Activated T-cell treated with anti-CD3 and anti-CD28 coated beads, Interleukin-2, amount 50 U/mL, for 1 hour (primary cell): Measurements from ENCODE around the gene SRM.
"Not testable (repeated sequence)": the region's sequence is repeated elsewhere in the genome, so short reads cannot be mapped to it uniquely, and the experiment has no call there.

Experiments used
- DNase-seq: peaks from one replicate; pipeline ENCODE4 v3.0.0-alpha.2; 2020

The SRM gene

GRCh38 chr1:11059968-11060830 is at the start of gene SRM:
Gene SRM (minus strand): TSS chr1:11060018. CDS start chr1:11059943, 75 bp downstream.
- peak; percentile 93 for DNase-seq

GRCh38 chr1:11109047-11109760 is 49.4 kb upstream of the SRM start:
- no peak for DNase-seq

GRCh38 chr1:11107599-11107998 is 47.8 kb upstream of the SRM start:
- no peak for DNase-seq

GRCh38 chr1:11105586-11105985 is 45.8 kb upstream of the SRM start:
- no peak for DNase-seq

GRCh38 chr1:11101347-11101746 is 41.5 kb upstream of the SRM start:
- no peak for DNase-seq

- DNase-seq: not testable (repeated sequence)
Observed at GRCh38 chr1:11100806-11101205, 41.0 kb upstream of the SRM start.

- no peak for DNase-seq
Observed at GRCh38 chr1:11100149-11100493, 40.3 kb upstream of the SRM start.

- peak; percentile 96 for DNase-seq
Observed at GRCh38 chr1:11099310-11100148, 39.7 kb upstream of the SRM start, which contains the start of gene EXOSC10. Gene EXOSC10 (minus strand): TSS chr1:11099869. CDS start chr1:11099831, 38 bp downstream.

- DNase-seq: no peak
Observed at GRCh38 chr1:11098931-11099309, 39.1 kb upstream of the SRM start.

- not testable (repeated sequence) for DNase-seq
Observed at GRCh38 chr1:11083784-11084183, 24.0 kb upstream of the SRM start.

- DNase-seq: no peak
Observed at GRCh38 chr1:11080931-11081330, 21.1 kb upstream of the SRM start.

- no peak for DNase-seq
Observed at GRCh38 chr1:11078631-11079030, 18.8 kb upstream of the SRM start.

GRCh38 chr1:11073398-11073797 is 13.6 kb upstream of the SRM start:
- not testable (repeated sequence) for DNase-seq

GRCh38 chr1:11072216-11072917 is 12.5 kb upstream of the SRM start:
- no peak for DNase-seq

GRCh38 chr1:11071463-11072215 is 11.8 kb upstream of the SRM start:
- DNase-seq: no peak

- no peak for DNase-seq
Observed at GRCh38 chr1:11070876-11071275, 11.1 kb upstream of the SRM start.

GRCh38 chr1:11068600-11069473 is 9.0 kb upstream of the SRM start:
- DNase-seq: no peak

- no peak for DNase-seq
Observed at GRCh38 chr1:11067716-11068599, 8.1 kb upstream of the SRM start.

- DNase-seq: no peak
Observed at GRCh38 chr1:11065796-11066195, 6.0 kb upstream of the SRM start.

GRCh38 chr1:11064942-11065341 is 5.1 kb upstream of the SRM start:
- DNase-seq: no peak
